ENCODE measurements around the gene MPP3.
"Not testable (repeated sequence)": the region's sequence is repeated elsewhere in the genome, so short reads cannot be mapped to it uniquely, and the experiment has no call there.

Gene MPP3

DNA sequence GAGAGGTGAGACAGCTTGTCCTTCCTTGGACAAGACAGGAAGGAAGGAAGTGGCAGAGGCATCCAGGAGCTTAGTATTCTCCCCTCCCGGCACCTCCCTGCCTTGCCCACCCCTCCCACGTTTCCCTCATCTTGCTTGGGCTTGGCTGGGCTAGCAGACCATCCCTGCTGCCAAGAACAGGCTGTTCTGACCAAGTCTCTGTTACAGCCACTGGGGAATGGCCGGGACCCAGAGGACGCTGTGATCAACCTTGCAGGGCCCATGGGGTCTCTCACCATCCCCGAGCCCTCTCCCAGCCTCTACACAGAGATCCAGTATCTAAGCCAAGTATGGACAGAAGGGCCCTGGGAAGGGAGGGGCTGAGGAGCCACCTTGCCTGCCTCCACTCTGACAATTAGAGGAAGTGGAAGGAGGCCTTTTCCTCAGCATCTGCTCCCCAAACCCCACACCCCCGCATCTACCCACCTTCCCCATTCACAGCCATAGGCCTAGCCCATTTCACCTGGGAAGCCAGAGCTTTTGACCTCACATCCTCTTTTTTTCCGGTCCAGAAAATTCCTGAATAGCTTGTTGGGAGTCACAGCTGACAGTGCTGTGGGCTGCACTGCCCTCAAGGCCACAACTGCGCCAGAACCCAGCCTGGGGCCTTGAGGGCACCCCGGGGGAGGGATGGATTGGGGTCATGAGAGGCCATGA is 28.1 kb upstream of the MPP3 start:
- in situ Hi-C loops (cut with MboI; ENCODE audit: low sequenced_read_pairs), result no loop called here

DNA sequence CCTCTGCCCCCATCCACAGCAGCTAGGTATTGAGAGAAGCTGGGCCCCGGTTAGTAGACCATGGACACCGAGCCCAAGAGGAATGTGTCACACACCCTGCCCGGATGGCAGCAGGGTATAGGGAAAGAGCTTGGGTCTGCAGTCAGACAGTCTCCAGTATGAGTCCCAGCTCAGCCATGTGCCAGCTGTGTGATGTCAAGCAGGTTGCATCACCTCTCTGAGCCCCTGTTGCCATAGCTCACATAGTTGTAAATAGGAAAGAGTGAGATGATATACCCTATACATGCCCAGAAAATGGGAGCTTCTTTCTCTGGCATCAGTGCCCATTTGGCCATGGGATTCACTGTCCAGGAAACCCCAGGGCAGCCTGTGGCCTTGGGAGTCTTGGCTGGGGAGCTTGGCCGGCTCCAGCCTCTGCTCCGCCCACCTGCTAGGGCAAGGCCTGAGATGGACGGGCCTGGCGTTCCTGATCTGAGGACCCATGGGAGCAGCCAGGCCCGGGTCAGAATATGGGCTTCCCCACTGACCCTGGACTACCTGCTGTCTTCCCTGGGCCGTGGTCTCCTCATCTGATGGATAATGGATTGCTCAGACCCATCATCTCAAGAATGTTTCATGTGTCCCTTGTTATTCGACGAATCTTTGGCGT is 27.3 kb upstream of the MPP3 start:
- in situ Hi-C loops (cut with MboI; ENCODE audit: low sequenced_read_pairs), result no loop called here

DNA sequence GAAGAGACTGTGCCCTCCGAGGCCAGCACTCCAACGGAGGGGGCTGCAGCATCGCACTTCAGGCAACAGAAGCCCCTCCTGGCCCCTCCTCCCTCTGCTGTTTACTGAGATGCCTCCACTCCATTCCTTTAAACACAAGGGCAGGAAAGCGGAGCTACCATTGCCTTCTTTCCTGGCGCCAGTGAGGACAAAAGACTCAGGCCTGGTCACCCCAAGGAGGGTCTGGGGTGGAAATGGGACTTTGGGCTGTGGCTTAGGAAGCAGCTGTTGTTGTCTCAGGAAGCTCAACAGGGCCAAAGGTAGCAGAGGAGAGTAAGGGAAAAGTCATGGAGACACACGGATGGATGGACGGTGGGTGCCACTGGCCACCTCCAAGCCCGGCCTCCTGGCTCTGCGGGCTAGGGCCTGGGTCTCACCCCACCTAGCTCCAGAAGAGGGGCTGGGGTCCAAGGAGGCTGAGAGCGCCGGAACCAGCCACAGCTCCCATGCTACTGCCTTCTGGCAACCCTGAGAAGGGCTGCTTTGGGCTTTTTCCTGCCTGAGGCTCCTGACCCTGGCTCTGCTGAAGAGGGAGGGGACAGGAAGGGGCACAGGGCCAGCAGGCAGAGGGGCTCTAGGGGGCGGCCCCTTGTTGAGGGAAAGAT is 25.1 kb upstream of the MPP3 start:
- in situ Hi-C loops (cut with MboI; ENCODE audit: low sequenced_read_pairs), result no loop called here

DNA sequence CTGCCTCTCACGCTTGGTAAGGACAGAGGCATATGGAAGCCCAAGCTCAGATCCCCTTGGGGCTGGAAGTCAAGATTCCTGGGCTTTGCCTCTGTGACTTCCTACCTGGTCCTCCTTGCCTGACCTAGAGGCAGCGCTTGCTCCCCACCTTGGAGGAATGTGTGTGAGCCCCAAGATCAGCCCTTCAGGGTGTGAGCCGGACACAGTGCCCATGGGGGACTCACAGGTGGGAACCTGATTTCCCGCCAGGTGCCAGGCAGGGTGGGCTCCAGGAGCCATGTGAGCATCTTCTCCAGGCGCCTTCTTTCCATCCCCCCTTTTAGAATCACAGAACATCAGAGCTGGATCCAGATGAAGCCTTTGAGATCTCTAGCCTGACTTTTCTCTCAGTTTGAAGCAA is 24.2 kb upstream of the MPP3 start:
- in situ Hi-C loops (cut with MboI; ENCODE audit: low sequenced_read_pairs), result no loop called here

DNA sequence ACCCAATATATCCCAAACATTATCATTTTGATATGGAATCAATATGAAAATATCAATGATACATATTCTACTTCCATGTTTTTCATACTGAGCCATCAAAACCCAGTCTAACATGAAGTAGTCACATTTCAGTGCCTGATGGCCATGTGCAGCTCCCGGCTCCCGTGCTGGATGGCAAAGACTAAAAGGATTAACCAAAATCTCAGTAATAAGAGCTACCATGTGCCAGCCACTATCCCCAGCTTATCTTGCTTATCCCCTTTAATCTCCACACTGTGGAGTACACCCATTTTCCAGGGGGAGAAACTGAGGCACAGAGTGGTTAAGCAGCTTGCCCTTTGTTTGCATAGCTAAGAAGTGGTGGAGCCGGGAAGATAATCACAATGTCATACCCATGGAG is 23.2 kb upstream of the MPP3 start:
- in situ Hi-C loops (cut with MboI; ENCODE audit: low sequenced_read_pairs), result no loop called here

DNA sequence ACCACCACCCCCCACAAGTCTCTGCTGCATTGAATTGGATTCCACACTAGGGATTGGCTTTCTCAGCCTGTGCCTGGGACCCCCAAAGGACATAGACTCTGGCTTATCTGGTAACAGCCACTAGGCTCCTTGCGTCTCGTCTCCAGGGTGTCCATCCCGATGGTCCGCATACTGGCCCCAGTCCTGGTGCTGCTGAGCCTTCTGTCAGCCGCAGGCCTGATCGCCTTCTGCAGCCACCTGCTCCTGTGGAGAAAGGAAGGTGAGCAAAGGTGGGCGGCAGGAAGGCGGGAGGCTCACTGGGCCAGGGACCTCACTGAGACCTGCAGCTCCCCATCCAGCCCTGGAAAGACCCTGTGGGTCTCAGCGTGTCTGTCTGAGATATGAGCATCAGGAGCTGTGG is 22.1 kb upstream of the MPP3 start:
- in situ Hi-C loops (cut with MboI; ENCODE audit: low sequenced_read_pairs), result no loop called here

DNA sequence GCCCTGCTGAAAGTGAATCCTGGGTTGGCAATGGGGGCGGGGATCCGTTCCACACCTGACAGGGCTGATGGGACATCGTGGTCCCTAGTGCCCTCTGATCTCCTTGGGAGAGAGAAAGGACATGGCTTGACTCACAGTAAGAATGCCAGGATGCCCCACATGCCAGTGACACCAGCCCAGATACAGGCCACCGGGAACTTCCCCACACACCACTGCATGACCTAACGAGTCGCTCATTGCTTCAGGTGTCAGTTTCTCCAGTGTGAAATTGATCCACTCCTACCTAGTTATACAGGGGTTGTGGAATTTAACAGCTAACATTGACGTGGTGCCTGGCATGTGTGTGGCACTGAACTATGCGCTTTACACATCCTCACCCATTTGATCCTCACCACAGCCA is 21.6 kb upstream of the MPP3 start:
- in situ Hi-C loops (cut with MboI; ENCODE audit: low sequenced_read_pairs), result no loop called here

DNA sequence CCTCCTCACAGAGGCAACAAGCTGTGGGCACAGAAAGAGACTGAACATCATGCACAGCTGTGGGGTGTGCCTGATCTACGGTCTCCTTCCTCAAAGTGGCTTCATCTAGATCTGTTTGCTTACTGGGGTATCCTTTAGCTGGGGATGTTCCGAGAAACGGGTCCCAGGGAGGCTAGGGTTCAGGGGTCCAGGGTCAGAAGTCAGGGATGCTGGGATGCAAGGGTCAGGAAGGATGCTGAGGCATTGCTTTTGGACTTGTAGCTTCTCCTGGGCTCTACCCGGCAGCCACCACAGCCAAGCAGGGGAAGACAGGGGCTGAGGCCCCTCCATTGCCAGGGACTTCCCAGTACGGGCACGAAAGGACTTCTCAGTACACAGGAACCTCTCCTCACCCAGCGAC is 20.6 kb upstream of the MPP3 start:
- in situ Hi-C loops (cut with MboI; ENCODE audit: low sequenced_read_pairs), result no loop called here

DNA sequence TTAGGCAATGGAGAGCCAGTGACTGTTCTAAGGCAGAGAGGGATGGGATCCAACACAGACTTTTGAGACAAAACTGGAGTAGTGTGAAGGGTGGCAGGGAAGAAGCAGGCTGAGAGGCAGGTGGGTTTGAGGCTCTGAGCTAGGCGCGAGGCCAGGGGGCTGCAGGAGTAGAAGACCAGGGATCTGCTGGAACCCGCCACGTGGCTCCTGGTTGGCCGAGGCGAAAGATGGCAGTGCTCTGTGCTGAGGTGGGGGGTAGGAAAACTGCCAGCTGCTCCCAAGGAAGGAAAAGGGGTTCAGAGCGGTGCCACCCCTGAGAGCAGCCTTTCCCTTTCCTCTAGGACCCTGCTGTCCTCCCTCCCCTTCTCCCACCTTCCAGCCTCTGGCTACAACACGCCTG is 19.6 kb upstream of the MPP3 start:
- in situ Hi-C loops (cut with MboI; ENCODE audit: low sequenced_read_pairs), result no loop called here

DNA sequence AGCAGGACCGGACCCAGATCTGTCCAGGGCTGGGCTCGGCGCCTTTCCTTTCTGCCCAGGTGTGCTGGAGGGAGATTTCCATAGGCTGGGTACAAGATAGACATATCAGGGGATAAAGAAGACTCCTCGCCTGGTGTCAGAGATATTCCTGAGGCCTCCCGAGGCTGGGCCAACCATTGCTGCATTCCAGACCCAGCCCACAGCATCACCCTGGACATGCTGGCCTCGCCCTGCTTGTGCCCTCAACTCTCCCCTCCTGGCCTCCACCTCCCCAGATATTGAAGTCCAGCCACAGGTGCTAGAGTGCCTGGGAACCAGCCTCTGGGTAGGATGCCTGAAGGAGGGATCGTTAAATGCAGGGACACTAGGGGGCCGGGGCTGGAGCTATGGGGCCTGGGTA is 16.2 kb upstream of the MPP3 start:
- in situ Hi-C loops (cut with MboI; ENCODE audit: low sequenced_read_pairs), result no loop called here

DNA sequence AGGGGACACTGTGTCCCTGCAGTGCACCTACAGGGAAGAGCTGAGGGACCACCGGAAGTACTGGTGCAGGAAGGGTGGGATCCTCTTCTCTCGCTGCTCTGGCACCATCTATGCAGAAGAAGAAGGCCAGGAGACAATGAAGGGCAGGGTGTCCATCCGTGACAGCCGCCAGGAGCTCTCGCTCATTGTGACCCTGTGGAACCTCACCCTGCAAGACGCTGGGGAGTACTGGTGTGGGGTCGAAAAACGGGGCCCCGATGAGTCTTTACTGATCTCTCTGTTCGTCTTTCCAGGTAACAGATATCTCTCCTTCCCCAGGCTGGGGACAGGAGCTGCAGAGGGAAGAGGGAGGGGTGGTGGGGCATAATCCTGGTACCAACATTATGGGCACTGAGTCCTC is 15.7 kb upstream of the MPP3 start:
- in situ Hi-C loops (cut with MboI; ENCODE audit: low sequenced_read_pairs), result no loop called here

DNA sequence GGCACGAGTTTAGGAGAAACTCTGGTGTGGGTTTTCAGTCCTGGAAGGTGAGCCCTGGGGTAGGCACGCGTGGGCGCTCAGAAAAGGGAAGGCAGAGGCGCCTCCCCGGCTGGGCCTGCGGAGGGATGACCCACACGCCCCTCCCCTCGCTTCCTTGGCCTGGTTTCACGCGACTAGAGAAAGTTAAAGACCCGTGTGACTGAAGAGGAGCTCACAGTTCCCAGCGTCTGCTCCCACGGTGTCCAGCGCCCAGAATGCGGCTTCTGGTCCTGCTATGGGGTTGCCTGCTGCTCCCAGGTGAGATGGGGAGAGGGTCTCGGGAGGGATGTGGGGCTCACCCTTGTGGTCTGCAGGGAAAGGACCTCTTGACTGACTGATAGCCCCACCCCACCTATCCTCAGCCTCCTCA is 14.0 kb upstream of the MPP3 start, which contains the start of gene CD300LG:
Gene CD300LG, plus strand, starts transcription at position 214 of the 409 bp plus-strand sequence. Its CDS starts 41 bp downstream, at position 255.
- in situ Hi-C loops (cut with MboI; ENCODE audit: low sequenced_read_pairs), result no loop called here

DNA sequence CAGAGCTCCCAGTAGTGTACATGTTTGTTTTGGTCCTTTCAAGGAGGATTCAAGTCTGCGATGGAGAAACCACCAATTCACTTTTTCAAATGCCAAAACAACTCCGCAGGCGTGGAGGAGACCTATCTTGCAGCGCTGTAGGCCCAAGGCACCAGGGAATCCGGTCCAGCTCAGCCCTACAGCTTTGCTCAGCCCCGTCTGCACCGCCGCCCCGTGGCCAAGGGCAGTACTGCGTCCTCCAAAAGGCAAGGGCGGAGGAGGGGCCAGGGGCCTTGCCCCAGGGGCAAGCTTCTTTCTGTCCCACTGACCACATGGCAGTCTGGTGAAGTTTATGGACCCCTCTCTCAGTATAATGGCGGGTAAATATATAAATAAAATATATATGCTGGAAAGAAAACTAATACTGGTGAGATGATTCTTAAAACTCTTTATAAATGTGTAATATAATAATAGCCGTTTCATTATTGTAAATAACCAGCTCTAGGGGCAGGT is 13.3 kb upstream of the MPP3 start:
- in situ Hi-C loops (cut with MboI; ENCODE audit: low sequenced_read_pairs), result no loop called here

DNA sequence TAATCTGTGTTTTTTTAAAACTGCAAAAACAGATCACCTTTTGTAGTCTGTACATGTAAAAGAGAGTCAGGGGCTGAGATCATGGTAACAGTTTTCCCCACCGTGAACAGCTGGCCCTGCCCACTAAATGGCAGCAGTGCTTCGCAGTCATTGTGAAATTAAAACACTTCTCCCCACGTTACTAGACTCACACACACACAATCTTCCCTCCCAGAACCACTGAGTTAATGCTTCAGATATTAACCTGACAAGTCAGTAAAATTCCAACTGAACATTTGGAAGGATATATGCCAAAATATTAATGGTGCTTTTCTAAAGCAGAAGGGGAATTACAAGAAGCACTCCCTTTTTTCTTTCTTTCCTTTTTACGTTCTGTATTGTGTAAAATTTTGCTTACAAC is 12.8 kb upstream of the MPP3 start:
- in situ Hi-C loops (cut with MboI; ENCODE audit: low sequenced_read_pairs), result no loop called here

DNA sequence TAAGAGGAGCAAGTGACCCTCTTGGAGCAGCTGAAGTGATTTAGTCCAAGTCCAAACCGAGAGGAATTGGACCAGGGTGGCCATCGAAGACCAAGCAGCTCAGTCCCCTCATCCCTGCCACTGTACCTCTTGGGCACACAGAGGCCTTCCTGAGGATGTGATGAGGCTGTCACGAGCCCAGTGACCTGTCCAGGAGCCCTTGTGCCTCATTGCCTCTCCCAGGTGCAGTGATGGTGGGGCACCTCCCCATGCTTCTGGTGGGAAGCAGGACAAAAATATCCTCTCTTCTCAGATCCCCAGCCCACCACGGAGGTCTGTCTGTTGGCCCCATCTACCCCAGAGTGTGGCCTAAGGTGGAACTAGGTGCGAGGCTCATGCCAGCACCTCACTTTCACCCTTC is 11.3 kb upstream of the MPP3 start:
- in situ Hi-C loops (cut with MboI; ENCODE audit: low sequenced_read_pairs), result no loop called here

DNA sequence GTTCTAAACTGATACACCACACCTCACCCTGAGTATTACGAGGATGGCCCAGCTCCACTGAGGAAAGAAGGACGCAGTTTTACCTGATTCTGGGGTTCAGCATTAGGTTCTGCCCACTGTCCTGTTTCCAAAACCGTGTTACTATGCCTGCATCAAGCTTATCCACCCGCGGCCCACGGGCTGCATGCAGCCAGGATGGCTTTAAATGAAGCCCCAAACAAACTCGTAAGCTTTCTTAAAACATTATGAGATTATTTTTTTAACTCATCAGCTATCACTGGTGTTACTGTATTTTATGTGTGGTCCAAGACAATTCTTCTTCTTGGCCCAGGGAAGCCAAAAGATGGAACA is 10.0 kb upstream of the MPP3 start:
- in situ Hi-C loops (cut with MboI; ENCODE audit: low sequenced_read_pairs), result no loop called here

DNA sequence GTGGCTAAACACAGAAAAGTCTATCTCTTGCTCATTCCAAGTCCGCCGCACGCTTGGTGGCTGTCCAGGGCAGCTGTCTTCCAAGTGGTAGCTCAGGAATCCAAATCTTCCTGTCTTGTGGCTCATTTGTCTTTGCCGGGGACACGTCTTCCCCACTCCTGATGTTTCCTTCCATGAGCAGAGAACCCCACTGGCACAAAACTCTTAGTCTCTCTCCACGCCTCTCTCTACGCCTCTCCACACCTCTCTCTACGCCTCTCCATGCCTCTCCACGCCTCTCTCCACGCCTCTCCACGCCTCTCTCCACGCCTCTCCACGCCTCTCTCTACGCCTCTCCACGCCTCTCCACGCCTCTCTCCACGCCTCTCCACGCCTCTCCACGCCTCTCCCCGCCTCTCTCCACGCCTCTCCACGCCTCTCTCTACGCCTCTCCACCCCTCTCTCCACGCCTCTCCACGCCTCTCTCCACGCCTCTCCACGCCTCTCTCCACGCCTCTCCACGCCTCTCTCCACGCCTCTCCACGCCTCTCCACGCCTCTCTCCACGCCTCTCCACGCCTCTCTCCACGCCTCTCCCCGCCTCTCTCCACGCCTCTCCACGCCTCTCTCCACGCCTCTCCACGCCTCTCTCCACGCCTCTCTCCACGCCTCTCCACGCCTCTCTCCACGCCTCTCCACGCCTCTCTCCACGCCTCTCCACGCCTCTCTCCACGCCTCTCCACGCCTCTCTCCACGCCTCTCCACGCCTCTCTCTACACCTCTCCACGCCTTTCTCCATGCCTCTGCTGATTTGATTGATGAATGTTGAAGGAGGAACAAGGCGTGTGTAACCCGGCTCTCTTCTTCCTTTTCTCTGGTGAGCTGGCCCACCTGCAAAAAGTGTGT is 9.4 kb upstream of the MPP3 start:
- in situ Hi-C loops (cut with MboI; ENCODE audit: low sequenced_read_pairs), result not testable (repeated sequence)

DNA sequence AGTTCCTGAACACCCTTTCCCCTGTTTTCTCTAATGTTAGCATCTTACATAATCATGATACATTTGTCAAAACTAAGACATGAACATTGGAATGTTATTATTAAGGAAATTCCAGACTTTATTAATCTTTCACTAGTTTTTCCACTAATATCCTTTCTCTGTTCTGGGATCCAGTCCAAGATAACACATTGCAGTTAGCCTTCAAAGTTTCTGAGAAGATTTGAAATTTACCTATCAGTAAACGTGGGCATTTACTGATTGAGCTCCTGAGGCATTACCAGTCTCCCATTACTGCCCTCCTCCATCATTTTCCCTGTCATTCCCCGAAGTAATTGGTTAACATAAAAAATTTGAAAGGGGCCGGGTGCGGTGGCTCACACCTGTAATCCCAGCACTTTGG is 8.3 kb upstream of the MPP3 start:
- in situ Hi-C loops (cut with MboI; ENCODE audit: low sequenced_read_pairs), result no loop called here

DNA sequence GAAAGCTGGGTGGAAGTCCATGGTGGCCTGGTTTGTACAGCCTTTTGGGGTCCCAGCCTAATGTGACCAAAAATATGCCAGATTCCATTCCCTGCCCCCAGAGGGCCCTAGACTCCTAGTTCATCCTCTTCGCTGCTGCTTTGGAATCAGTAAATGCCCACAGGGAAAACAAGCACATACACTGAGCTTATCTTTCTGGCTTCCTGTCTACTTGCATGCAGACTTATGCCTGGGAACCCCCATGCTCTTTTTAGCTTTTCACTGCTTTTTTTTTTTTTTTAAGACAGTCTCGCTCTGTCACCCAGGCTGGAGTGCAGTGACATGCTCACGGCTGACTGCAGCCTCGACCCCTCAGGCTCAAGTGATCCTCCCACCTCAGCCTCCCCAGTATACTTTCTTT is 7.9 kb upstream of the MPP3 start:
- in situ Hi-C loops (cut with MboI; ENCODE audit: low sequenced_read_pairs), result no loop called here

DNA sequence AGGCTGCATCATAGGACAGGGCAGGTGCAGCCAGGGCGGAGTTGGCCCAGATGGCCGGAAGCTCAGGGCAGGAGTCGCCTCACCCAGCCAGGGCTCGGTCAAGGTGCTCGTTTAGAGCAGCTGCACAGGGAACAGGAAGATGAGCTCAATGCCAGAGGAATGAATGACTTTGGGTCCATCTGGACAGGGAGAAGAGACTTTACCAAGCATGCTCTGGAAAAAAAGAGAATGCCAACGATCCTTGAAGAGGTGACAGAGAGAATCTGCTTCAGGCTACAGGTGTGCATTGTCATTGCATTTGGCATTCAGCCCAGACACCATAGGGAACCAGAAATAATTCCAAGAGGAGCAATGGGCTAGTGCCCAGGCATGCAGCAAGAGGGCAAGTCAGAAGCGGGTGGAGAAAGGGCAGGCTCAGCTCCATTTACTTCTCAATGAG is 6.7 kb upstream of the MPP3 start:
- in situ Hi-C loops (cut with MboI; ENCODE audit: low sequenced_read_pairs), result no loop called here

DNA sequence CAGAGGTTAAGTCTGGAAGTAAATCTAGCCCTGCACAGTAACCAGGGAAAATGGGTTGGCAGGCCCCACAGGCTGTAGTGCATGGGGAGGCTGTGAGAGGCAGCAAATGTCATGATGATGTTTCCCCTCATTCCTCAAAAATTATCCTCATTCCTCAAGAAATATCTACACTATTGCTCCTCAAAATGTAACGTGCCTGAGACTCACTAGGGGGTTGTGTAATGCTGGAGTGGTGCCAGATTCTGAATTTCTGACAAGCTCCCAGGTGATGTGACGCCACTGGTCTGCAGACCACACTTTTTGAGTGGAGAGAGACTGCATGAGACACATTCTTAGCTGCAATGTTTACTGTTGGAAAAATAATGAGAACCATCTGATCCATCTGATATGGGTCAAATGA is 1.2 kb upstream of the MPP3 start:
- in situ Hi-C loops (cut with MboI; ENCODE audit: low sequenced_read_pairs), result no loop called here
